GM18505 (cell line): ENCODE measurements around the gene TRIM44.

ENCODE experiments used
- ATAC-seq: cut with Tn5 transposase; IDR thresholded peaks from one replicate; pipeline ENCODE4 v1.9.1; 2021; ENCODE audit not compliant: unreplicated experiment
- POLR2A ChIP-seq: IDR thresholded peaks from 4 replicates; pipeline ENCODE4 v1.6.1; 2011; ENCODE audit warnings: borderline replicate concordance; ENCODE audit not compliant: insufficient read depth, insufficient read length; ENCODE audit errors: extremely low read depth

Gene TRIM44, protein sequence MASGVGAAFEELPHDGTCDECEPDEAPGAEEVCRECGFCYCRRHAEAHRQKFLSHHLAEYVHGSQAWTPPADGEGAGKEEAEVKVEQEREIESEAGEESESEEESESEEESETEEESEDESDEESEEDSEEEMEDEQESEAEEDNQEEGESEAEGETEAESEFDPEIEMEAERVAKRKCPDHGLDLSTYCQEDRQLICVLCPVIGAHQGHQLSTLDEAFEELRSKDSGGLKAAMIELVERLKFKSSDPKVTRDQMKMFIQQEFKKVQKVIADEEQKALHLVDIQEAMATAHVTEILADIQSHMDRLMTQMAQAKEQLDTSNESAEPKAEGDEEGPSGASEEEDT

DNA sequence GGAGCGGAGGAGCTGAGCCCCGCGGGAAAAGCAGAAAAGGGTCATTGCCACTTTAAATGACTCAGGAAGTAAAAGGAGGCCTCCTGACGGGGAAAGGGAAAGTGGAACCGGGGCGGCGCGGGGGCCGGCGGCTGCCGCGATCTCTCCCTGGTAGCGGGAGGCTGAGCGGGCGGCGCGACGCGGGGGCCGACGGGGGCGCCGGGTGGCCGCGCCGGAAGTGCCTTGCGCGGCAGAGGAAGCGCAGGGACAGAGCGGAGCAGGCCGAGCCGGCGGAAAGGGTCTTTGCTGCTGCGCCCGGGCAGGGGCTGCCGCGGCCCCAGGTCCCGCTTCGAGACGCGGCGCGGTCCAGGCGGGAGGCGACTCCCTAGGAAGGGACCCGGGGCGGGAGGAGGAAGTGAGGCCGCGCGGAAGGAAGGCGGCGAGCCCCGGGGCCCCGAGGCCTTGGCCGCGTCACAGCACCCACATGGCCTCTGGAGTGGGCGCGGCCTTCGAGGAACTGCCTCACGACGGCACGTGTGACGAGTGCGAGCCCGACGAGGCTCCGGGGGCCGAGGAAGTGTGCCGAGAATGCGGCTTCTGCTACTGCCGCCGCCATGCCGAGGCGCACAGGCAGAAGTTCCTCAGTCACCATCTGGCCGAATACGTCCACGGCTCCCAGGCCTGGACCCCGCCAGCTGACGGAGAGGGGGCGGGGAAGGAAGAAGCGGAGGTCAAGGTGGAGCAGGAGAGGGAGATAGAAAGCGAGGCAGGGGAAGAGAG lies at the start of gene TRIM44:
Gene TRIM44 (plus strand): TSS at position 127 of the 759 bp plus-strand sequence. CDS start 337 bp downstream, at position 464.
- TF ChIP-seq POLR2A, result peak; percentile 76
- ATAC-seq, result peak; percentile 93

DNA sequence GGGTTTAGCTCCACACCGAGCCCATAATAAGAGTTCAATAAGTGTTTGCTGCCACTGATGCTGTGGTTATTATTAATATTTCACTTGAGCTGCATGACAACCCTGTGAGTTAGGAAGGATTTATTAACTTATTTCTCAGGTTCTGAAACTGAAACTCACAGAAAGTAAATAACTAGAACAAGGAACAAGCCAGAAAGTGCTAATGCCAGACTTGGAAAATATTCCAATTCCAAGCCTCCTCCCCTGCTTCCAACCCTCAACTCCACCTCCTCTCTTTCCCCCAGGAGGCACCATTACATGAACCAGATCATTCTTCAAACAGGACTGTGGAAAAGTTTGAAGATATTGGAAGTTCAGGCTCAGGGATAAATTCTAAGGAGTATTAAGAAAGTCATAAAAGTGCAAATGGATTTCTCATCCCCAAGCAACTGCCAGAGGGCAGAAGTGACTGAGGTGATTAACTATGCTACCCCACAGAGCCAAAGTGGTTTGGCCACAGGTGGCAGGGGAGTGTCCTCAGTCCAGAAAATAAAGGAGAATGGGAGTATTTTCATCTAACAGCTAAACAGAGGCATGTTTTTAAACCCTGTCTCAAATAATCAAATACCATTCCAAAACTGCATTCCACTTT lies 47.5 kb upstream of the TRIM44 start:
- no peak for ATAC-seq
- no peak for TF ChIP-seq POLR2A

DNA sequence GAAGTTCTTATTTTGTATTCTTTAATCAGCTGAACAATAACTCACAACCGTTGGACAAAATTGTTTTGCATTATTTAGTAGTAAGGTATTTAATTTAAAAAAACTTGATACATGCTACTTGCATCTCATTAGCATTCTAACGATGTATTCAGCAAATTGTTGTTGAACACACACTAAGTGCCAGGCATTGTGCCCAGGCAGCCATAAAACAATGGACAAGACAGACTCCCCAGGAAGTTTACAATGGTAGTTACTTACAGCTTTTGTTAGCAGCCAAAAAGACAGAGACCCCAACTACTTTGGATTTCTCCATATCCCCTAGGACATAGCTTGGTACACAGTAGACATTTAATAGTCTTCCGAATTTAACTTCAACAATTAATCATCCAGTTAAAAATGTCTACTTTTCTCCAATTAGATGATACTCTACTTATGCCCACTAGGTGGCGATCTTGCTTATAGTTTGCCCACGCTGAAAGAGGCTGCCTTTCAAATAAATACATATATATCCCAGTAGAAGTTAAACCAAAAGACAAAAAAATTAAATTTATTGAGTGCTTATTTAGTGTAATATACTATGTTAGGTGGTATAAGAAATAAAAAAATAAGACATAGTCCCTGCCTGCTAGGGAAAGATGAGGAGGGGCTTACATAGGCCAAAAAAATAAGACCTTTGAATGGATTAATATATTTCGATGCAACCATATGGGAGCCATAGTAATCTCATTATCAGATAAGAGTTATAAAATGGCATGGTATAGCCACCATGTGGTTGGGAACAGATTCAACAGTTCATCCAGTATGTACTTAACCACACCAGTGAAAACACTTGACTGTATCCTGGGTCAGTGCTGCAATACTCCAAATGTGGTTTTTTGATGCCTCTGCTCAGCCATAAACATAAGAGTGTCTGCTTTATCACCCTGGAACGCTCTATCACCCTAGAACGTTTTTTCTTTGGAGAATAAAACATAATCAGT lies 46.4 kb upstream of the TRIM44 start:
- no peak for ATAC-seq

DNA sequence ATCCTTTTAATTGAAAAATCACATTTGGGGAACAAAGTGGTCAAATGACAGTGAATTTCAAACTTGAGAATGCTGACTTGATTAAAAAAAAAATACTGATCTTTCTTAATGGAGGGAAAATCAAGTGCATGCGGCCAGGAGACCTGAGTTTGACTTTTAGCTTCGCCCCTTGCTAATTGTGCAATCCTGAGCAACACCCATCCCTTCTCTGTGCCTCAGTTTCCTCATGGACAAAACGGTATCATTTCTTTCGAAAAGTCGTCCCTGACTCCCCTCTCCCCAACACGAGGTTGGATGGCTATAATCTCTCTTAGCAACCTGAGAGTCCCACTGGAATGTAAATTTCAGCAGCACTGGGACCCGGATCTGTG lies 45.3 kb upstream of the TRIM44 start:
- TF ChIP-seq POLR2A, result no peak
- no peak for ATAC-seq

More for the DNA sequence above, 46.4 kb upstream of the TRIM44 start:
- TF ChIP-seq POLR2A, result no peak

DNA sequence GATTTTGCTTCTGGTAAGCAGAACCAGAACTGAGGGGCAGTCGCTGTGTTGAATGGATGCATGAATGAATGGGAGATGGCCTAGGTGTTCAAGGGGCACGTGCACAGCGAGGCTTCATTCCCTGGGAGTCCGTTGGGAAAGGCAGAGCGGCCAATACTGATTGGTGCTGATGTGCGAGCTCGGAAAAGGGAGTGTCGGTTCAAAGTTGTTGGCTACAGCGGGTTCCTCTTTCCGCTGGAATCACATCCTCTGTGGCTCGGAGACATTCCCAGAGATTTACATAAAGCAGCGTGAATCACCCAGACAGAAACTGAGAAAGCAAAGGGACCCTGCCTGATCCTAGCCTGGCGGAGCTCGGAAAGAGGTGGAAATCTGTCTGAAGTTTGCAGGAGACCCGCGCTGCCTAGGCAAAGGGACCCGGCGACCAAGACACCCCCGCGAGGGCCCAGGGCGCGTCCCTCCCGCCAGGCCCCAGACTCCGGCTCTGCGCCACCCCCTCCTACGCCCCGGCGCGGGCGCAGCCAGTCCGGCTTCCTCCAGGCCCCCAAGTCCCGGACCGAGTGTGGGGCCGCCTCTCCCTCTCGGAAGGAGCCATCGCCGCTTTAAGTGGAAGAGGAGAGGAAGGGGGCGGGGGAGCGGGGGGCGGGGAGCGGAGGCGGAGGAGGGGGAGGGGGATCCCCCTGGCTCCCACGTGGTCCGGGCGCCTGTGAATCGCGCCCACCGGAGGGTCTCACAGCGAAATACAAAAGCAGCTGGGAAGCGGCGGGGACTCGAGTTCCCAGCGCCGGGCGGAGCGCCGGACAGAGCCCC lies 44.7 kb upstream of the TRIM44 start, which contains the start of gene FJX1:
Gene FJX1 (plus strand): TSS at position 774 of the 810 bp plus-strand sequence. CDS start 177 bp downstream, outside the sequence.
- ATAC-seq, result peak; percentile 21
- TF ChIP-seq POLR2A, result no peak

DNA sequence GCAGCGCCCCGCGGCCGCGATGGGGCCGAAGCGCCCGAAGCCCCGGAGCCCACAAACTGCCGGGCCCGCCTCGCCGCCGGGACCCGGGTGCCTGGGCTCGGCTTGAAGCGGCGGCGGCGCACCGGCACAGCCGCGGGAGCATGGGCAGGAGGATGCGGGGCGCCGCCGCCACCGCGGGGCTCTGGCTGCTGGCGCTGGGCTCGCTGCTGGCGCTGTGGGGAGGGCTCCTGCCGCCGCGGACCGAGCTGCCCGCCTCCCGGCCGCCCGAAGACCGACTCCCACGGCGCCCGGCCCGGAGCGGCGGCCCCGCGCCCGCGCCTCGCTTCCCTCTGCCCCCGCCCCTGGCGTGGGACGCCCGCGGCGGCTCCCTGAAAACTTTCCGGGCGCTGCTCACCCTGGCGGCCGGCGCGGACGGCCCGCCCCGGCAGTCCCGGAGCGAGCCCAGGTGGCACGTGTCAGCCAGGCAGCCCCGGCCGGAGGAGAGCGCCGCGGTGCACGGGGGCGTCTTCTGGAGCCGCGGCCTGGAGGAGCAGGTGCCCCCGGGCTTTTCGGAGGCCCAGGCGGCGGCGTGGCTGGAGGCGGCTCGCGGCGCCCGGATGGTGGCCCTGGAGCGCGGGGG lies 44.0 kb upstream of the TRIM44 start:
- TF ChIP-seq POLR2A, result no peak
- peak; percentile 54 for ATAC-seq

DNA sequence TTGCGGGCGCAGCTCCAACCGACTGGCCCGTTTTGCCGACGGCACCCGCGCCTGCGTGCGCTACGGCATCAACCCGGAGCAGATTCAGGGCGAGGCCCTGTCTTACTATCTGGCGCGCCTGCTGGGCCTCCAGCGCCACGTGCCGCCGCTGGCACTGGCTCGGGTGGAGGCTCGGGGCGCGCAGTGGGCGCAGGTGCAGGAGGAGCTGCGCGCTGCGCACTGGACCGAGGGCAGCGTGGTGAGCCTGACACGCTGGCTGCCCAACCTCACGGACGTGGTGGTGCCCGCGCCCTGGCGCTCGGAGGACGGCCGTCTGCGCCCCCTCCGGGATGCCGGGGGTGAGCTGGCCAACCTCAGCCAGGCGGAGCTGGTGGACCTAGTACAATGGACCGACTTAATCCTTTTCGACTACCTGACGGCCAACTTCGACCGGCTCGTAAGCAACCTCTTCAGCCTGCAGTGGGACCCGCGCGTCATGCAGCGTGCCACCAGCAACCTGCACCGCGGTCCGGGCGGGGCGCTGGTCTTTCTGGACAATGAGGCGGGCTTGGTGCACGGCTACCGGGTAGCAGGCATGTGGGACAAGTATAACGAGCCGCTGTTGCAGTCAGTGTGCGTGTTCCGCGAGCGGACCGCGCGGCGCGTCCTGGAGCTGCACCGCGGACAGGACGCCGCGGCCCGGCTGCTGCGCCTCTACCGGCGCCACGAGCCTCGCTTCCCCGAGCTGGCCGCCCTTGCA lies 43.3 kb upstream of the TRIM44 start:
- peak; percentile 37 for ATAC-seq
- no peak for TF ChIP-seq POLR2A

DNA sequence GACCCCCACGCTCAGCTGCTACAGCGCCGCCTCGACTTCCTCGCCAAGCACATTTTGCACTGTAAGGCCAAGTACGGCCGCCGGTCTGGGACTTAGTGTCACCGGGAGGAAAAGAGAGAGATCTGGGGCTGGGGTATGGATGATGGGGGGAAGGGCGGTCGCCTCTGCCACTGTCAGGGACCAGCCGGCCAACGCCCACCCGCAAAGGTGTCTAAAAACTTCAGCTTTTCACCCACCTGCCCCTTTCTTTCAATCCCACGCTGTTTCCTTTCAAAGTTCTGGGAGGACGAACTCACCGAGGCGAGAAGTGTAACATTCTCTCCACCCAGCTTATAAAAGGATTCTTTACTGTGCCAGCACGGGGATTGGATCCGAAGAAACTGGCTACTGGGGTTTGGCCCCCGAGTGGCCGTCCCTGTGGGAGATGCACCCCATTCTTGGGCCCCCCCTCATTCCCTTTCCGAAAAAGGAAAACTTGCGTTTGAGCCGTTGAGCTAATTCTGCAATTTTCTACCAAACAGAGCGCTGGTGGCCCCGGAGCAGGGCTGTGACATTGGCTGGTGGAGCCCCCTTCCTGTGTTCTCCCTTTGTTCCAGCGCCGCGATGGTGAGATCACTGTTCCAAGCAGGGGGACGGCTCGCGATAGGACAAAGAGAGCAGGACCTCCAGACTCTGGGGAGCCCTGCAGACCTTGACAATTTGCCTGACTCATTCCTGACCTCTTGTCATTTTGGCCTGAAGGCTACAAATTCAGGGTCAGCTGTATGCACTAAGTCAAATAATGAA lies 42.5 kb upstream of the TRIM44 start:
- no peak for TF ChIP-seq POLR2A
- no peak for ATAC-seq

DNA sequence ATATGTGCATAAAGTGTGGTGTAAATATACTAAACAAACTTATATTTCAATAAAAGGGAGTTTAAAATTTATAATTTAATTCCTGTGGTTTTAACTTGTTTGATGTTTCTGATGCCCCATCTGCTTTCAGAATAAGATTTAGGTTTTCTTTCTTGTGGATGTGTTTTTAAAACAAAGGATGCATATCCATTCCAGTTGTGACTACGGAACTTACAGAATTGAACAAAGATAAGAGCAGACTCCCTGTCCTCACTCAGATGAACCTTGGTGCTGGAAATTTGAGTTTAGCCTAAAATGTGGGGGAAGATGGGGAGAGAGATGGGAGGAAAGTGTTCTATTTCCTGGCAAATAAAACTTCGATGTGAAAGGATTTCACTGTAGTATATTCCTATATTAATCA lies 41.8 kb upstream of the TRIM44 start:
- no peak for TF ChIP-seq POLR2A
- no peak for ATAC-seq

DNA sequence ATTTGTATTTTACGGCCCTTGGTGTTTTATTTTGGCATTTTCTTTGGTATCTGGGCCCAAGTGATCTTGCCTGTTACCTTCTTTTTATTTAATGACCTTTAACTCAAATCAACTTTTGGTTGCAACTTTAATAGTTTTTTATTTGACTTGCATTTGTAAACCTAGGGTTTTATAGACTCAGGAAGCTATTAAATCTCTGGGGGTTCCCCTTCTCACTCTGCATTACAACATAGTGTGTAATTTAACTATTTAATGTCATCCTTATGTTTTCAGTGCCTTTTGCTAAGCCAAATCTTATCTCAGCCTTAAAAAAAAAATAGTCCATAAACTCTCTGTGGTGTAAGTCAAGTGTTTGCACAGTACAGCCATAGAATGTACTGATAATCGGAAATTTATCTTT lies 41.0 kb upstream of the TRIM44 start:
- TF ChIP-seq POLR2A, result no peak
- ATAC-seq, result no peak
